HG02678 (cell line): ENCODE results near the gene UST.

Source experiments
- ATAC-seq: cut with Tn5 transposase; IDR thresholded peaks from one replicate; pipeline ENCODE4 v1.9.1; 2021; ENCODE audit warnings: mild to moderate bottlenecking, moderate library complexity; ENCODE audit not compliant: unreplicated experiment

UST gene, protein sequence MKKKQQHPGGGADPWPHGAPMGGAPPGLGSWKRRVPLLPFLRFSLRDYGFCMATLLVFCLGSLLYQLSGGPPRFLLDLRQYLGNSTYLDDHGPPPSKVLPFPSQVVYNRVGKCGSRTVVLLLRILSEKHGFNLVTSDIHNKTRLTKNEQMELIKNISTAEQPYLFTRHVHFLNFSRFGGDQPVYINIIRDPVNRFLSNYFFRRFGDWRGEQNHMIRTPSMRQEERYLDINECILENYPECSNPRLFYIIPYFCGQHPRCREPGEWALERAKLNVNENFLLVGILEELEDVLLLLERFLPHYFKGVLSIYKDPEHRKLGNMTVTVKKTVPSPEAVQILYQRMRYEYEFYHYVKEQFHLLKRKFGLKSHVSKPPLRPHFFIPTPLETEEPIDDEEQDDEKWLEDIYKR

DNA sequence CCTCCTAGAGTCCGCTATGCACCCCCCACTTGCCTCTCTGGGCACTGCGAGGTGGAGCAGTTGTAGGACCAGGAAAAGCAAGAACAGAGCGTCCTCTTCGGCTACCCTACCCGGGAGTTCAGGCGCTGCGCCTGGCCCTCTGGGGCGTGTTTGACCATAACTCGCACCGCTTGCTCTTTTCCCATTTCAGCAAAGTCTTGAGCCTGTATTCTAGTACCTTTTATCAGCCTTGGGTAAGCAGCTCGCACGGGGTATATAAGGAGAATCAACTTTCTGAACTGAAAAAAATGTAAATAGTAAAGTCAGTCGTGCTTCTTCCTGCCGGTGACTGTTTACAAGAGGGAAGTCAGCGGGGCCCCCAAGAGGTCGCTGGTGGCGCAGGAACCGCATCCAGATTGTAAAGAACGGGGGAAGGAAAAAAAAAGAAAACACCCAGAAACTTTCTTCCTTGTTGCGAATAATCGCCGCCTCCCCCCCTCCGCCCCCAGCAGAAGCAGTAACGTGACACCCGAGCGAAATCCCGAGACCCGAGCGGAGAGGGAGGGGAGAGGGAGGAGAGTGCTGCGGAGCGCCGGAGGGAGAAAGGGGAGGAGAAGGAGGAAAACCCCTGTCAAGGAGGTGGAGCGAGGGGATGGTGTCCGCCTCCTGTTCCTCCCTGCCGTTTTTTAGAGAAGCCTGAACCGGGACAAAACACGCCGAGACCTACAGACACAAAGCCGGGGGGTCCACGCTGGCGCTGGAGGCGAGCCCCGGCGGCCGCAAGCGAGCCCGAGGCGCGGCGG, at the start of gene UST:
Gene UST, plus strand, starts transcription at position 668 of the 782 bp plus-strand sequence. CDS start 401 bp downstream, outside the sequence.
- ATAC-seq, result peak; percentile 50

DNA sequence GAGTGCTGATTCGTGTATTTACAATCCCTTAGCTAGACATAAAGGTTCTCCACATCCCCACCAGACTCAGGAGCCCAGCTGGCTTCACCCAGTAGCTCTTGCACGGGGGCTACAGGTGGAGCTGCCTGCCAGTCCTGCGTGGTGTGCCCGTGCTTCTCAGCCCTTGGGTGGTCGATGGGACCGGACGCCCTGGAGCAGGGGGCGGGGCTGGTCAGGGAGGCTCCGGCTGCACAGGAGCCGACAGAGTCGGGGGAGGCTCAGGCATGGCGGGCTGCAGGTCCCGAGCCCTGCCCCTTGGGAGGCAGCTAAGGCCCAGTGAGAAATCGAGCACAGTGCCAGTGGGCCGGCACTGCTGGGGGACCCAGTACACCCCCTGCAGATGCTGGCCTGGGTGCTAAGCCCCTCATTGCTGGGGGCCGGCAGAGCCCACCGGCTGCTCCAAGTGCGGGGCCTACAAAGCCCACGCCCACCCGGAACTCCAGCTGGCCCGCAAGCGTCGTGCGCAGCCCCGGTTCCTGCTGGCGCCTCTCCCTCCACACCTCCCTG, 48.9 kb upstream of the UST start:
- no peak for ATAC-seq

DNA sequence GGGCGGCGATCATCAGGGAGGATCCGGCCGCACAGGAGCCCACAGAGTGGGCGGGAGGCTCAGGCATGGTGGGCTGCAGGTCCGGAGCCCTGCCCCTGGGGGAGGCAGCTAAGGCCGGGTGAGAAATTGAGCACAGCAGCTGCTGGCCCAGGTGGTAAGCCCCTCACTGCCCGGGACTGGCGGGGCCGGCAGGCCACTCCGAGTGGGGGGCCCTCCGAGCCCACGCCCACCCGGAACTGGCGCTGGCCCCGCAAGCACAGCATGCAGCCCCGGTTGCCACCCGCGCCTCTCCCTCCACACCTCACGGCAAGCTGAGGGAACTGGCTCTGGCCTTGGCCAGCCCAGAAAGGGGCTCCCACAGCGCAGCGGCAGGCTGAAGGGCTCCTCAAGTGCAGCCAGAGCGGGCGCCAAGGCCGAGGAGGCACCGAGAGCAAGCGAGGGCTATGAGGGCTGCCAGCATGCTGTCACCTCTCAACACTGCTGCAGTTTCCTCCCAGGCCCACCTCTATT, 48.1 kb upstream of the UST start:
- ATAC-seq, result no peak

DNA sequence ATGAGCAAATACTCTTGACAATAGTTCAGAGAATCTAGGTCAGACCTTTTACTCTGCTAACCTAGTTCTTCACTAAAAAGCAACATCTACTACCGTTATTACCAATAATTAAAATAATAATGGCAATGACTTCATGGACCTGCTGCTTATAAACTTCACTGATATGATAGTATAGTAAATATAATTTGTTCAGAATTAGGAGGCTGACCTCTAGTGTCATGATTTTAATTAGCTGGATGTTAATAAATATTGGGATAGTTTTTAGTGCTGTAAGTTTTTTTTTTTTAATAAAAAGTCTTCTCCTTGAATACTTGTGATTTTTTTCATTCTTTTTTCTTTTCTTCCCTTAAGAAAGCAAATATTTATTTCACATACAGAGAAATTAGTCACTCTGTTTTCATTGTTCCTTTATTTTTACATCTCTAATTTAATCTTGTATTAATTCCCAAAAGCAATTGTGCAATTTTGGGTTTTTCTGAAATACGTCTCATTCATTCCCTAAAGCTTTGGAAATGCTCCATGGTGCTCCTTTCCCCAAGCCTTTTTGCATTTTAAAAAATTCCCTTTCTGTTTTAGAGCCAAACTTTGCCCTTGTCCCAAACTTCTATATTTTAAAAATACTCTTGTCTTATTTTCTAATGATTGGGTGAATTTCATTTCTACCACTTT, 46.6 kb upstream of the UST start:
- ATAC-seq, result no peak

DNA sequence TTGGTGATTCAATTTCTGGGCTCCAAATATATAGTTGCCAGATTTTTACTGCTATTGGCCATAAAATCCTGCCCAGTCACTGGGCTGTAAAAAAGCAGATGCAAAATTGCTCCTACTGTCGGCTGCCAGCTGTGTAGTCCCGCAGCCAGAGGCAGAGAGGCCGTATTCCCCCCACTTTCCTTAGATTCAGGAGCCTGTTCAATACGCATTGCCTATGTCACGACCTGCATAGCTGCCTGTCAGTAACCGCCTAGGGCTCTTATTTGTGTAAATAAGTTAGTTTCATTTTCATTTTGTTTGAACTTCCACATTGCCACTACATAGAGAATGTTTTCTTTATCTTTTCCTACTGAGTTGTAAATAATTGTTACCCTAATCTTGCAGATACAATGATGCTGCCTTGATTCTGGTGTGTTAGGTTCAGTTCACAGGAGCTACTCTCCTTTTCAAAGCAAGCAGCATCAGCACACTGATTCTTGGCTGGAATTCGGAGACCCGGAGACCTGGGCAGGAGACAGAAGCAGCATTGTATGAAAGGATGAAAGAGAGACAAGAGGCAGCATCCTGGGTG, 46.0 kb upstream of the UST start:
- peak; percentile 79 for ATAC-seq

DNA sequence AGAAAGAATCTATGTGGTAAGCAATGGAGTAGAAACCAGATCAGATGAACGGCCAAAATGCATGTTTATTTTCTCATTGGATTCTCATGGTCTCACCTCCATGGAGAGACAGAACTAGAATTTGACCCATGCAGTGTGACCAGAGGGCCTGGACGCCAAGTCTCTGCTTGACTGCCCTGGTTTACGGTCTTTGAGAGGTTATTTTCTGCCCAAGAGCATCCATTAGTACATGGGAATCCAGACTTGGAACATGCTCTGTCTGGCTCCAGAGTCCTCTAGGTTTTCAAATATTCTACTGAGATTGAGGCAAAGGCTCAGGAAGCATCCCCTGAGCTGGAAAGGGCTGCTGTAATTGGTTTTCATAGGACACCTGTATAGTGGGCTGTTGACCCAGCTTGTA, 45.5 kb upstream of the UST start:
- no peak for ATAC-seq

DNA sequence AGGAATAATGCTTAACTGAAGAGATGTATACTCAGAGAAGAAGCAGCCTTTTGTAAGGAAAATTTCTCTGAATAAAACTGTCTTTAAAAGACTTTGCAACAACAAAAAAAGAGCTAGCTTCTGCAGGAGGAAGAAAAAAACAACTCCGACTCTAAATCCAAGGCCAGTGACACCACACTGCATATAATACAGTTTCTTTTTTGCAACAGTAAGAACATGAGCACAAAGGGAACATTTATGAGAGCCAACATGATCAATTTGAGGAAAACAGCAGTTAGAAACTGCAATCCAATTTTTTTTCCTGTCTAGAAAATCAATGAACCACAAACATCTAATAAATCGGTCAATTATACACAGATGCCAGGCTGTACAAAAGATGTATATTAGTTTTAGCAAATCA, 42.9 kb upstream of the UST start:
- ATAC-seq, result no peak

DNA sequence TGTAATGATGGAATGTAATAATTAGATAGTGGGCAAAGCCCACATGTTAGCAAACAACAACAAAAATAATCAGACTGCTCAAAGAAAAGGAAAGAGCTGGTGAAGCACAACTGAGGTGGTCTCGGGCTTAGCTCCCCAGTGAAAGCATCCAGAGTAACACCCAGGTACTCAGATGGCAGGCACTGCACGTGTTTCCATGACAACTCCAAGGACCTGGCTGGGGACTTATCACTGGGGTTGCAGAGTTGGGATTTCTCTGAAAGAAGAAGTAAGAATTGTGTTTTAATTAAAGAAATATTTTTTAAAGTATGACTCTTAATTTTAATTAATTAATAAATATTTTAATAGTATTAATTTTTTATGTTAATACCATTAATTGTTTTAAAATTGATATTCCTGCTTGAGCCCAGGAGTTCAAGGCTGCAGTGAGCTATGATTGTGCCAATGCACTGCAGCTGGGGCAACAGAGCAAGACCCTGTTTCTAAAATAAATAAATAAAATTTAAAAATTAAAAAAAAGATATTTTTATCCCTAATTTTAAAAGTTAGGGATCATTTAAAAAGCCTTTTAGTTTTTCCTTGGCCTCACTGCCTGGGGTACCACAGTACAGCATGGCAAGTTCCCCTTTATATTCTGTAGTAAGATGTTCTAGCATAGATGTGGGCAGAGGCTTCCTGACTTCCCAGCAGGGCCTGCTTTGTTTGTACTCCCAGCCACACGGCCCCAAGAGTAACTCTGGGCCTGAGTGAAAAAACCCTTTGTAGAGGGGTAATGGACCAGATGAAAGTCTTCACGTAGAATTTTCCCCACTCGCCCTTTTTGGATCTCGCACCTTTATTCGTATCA, 42.2 kb upstream of the UST start:
- no peak for ATAC-seq

DNA sequence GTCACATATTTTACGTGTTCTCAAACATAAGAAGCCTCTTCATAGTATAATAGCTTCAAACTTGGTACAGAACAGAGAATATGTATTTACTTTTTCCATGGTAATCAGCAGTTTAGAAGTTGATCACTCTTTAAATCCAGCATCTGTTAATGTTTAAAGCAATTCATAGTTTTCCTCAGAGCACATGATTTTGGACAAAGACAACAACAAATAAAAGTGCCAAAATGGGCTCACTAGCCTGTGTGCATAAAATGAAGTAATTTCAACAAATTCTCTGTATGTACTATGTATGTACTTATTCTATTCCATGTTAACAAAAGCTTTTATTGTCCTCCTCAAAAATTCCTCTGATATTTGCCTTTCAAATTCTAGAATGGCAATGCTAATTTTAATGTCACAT, 38.1 kb upstream of the UST start:
- ATAC-seq, result no peak

DNA sequence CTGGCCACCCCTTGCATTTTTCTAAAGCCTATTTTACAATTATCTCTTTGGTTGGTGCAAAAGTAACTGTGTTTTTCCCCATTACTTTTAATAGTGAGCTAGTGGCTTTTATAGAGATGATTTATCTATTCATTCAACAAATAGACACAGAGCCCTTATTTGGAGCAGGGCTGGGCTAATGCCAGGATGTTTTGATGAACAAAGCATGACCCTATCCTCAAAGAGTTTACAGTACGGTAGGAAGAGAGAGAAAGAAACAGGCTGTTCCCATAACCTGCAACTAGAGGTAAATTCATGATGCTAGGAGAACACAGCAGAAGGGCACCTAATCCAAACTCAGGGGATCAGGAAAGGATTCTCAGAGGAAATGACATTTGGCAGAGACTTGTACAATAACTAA, 37.3 kb upstream of the UST start:
- ATAC-seq, result no peak

DNA sequence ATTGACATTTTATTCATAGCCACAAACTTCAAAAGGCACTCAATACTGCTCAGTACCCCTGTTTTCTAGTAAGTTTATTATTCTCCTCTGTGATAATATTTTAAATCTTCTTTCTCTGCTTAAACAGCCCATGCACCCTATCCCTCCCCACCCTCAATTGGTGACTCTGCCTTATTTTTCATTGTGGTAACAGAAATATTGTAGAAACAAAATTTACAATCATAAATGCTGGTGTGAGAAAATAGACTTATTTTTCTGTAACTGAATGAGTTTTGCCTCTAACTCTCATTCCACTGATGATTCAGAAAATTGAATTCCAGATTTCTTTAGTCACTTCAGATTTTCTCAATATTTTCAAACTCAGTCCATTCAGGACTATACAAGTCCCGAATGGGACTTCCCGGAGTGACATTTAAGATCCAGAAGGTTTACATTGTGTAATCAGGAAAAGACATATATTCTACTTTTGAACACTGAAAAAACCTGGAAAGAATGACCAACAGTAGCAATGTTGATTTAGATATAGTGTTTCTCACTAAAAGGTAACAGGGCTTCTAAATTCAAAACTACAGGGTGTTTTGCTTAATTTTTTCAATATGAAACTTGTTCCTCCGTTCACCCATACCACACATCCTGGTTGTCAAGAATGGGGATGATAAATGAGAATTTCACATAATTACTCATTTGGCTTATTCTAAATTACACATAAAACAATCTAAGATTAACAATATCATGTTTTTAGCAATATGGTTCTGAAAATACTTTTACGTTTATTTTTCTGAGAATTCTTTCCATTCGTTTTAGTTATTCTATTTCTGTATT, 34.8 kb upstream of the UST start:
- ATAC-seq, result no peak

DNA sequence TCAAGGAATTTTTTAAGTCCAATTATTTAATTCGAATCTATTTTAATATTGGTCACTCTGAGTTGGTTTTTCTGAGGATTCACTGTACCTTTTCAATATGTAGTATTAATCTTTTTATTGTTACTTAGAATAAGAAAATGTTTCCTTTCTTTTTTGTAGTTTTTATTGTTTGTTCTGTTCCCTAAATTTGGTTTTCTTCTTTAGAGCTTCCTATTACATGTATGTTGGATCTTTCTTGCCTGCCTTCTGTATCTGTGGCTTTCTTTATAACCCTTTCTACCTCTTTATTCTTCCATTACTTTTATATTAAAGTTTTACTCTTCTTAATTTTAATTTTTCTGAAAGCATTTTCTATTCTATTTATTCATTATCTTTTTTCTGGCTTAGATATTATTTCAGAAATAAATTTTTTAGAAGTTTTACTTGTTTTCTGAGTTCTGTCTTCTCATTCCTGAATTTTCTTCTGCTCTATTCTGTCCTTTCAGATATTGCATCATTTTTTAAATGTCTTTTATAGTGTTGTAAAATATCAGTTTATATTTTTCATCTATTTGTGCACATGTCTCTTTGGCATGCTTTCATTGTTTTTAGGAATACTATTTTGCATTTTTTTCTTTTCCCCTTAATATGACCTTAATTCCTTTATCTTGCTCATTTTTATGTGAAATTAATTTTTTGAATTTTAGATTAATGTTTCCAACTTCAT, 33.6 kb upstream of the UST start:
- no peak for ATAC-seq

DNA sequence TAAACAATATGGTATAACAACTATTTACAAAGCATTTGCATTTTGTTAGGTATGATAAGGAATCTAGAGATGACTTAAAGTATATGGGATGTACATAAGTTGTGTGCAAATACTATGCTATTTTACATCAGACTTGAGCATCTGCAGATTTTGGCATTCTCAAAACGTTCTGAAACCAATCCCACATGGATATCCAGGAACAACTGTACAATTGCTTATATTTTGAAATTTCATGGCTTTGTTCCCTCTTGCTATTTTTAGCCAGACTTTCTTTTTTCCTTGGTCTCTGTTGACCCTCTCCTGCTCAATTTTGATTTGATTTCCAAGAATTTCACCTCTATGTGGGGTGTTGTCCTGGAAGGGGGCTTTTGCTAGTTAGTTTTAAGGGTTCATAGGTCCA, 32.9 kb upstream of the UST start:
- ATAC-seq, result no peak

DNA sequence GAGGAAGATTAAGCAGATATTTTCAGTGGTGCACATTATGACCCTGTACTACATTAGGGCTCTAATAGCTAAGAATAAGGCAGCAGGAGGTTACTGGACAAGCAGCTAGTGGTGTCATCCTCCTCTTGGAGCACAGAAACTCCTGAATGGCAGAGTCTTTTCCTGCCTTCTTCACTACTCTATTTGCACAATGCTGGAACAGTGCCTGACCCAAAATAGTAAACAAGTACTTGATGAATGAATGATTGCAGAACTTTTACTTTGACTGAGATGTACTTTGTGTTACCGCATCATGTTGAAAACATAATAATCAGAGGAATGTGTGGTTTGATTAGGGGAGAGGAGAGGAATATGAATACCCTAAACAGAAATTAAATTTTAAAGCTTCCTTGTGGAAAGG, 30.0 kb upstream of the UST start:
- ATAC-seq, result no peak

DNA sequence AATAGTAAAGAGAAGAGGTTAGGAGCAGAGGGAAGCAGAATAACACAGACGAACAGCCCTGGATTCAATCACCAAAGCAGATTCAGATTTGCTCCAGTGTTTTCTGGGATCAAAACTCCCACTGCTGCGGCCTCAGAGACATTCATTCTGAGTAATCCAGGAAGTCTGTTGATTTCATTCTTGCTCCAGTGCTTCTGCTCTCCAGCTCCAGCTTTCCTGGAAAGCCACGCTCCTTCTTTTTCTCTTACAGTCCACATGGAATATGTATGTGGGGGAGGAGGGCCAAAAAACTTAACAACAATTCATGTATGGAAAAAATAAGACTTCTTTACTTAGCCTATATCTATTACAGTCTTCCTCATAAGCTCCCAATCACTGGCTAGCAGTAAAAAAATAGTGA, 26.4 kb upstream of the UST start:
- no peak for ATAC-seq

DNA sequence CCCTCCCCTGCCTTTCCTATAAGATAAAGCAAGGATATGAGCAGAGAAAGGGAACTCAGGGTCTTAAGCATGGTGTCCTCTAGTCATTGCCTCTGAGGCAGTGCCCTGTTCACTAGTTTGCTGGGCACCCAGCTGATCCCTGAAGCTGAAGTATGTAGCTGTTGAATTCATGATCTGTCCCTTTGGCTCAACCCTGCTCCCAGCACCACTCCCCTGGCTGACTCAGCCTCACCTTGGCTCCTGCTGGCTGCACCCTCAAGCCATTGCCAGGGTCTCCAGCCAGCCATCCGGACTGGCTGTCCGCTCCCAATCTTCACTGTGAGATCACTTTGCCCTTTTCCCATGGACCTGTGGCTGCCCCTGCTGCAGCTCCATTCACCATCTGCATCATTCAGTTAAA, 25.9 kb upstream of the UST start:
- no peak for ATAC-seq

DNA sequence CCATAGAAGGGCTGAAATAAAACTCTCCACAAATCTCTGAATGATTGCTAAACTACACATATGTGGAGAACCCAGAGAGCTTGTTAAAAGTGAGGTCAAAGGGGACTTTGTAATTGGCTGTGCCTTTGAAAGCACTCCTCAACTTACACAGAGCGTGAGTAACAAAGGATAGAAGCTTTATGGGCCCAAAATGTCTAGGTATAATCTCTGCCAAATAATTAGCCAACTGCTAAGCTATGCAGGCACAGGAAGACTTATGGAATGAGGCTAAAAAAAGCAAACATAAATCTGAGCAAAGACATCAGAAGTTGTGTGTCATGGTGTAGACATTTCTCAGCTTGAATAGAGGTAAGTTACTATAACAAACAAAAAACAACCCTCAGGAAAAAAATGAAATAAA, 23.3 kb upstream of the UST start:
- no peak for ATAC-seq

DNA sequence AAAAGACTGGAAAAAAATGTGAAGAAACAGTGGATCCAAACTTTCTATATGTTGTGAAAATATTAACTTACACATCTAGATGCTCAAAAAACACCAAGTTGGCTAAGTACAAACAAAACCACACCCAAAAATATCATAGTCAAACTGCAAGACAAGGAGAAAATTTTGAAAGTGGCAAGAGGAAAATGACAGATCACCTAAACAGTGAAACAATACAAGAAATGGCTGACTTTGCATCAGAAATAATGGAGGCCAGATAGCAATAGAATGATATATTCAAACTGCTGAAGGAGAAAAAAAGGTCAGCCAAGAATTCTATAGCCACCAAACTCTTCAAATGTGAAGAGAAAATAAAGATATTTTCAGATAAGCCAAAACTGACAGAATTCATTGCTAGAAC, 22.4 kb upstream of the UST start:
- no peak for ATAC-seq

DNA sequence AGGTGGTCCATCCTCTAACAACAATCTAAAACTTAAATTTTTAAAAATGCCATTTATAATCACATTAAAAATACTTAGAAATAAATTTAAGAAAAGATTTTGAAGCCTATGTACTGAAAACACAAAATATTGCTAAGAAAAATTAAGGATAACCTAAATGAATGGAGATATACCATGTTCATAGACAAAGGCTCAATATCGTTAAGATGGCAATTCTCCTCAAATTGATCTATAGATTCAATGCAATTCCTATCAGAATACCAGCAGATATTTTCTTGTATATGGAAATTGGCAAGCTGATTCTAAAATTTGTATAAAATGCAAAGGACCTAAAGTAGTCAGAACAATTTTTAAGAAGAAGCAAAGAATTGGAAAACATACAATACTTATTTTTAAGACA, 19.7 kb upstream of the UST start:
- no peak for ATAC-seq
